ENCODE data around the gene ARSG. TPM values are rescaled to one million over a fixed set of nuclear protein-coding genes. Genes with fewer than 3 reads are reported as not detected.

Gene ARSG
- total and polyA plus RNA-seq, 2 of the 13 experiments (the other 11 are each of a cell fraction or from before 2014, with no cell fraction given) = 3.7 to 15.2 TPM

DNA sequence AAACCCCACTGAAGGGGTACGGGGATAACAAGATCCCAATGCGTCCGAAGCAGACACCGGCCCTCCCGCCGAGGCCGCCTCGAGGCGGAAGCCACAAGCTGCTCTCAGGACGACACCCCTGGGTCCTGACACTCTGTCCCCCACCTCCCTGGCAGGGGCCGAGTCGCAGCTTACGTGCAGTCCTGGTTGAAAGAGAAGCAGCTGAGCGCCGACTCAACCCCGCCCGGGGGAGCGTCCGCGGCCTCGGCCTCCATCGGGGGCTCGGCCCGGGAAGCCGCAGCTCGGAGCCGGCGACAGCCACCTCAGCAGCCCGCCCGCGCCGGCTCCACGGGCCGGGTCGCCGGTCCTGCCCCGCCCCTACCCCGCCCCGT is 165.9 kb downstream of the ARSG start, which contains the start of gene WIPI1 (continued):
- TF ChIP-seq GLI4 (CRISPR knock-in tag; IDR thresholded peaks at IDR 0.05; ENCODE audit: borderline replicate concordance) (no peak), SCMH1 (CRISPR knock-in tag; IDR thresholded peaks at IDR 0.05; ENCODE audit: borderline replicate concordance) (no peak), ISX (CRISPR knock-in tag; conservative IDR thresholded peaks at IDR 0.05) (no peak), FOXP1 (IDR thresholded peaks at IDR 0.05) (no peak), FOXP1 (CRISPR knock-in tag; IDR thresholded peaks at IDR 0.05) (no peak), ZNF33B (CRISPR knock-in tag; IDR thresholded peaks at IDR 0.05) (no peak), SOX5 (CRISPR knock-in tag; IDR thresholded peaks at IDR 0.05; ENCODE audit: borderline replicate concordance) (no peak), KDM5B (CRISPR knock-in tag; IDR thresholded peaks at IDR 0.05; ENCODE audit: borderline replicate concordance) (peak; percentile 72), GABPB1 (CRISPR knock-in tag; IDR thresholded peaks at IDR 0.05) (peak; percentile 37; the same call in 1 of the 2 replicates), ZFP41 (CRISPR knock-in tag; IDR thresholded peaks at IDR 0.05; ENCODE audit: borderline replicate concordance) (0 out of 2 replicates have a peak, but pooled peaks have one; percentile 73), MTF2 (CRISPR knock-in tag; IDR thresholded peaks at IDR 0.05; ENCODE audit: borderline replicate concordance) (no peak; the same call in 1 of the 2 replicates), ATF7-NPFF (CRISPR knock-in tag; IDR thresholded peaks at IDR 0.05; ENCODE audit: low read depth) (no peak), ZZZ3 (CRISPR knock-in tag; IDR thresholded peaks at IDR 0.05; ENCODE audit: borderline replicate concordance) (no peak), ZNF780A (CRISPR knock-in tag; IDR thresholded peaks at IDR 0.05) (no peak), JUND (CRISPR knock-in tag; IDR thresholded peaks at IDR 0.05) (0 out of 2 replicates have a peak, but pooled peaks have one; percentile 38), ZSCAN31 (CRISPR knock-in tag; IDR thresholded peaks at IDR 0.05; ENCODE audit: low read depth) (peak; percentile 73; the same call in 1 of the 2 replicates), HDAC6 (IDR thresholded peaks at IDR 0.05; ENCODE audit: low read depth, low read length) (no peak), SMAD1 (CRISPR knock-in tag; IDR thresholded peaks at IDR 0.05; ENCODE audit: borderline replicate concordance, low read depth) (no peak; the same call in 1 of the 2 replicates), CREM (IDR thresholded peaks at IDR 0.05) (no peak), CREM (CRISPR knock-in tag; IDR thresholded peaks at IDR 0.05) (no peak), DNMT1 (CRISPR knock-in tag; IDR thresholded peaks at IDR 0.05) (peak; percentile 31; the same call in 1 of the 2 replicates), ATF7 (IDR thresholded peaks at IDR 0.05) (no peak), ATF7 (CRISPR knock-in tag; IDR thresholded peaks at IDR 0.05) (no peak), SOX6 (IDR thresholded peaks at IDR 0.05) (no peak), SOX6 (CRISPR knock-in tag; IDR thresholded peaks at IDR 0.05) (no peak), MAZ (IDR thresholded peaks at IDR 0.05; ENCODE audit: borderline replicate concordance, low read depth, low read length) (no peak), MAZ (CRISPR knock-in tag; IDR thresholded peaks at IDR 0.05; ENCODE audit: low read depth) (no peak; the same call in 1 of the 2 replicates), ISL2 (CRISPR knock-in tag; IDR thresholded peaks at IDR 0.05) (no peak), SNRNP70 (IDR thresholded peaks at IDR 0.05; ENCODE audit: low read depth, low read length) (no peak), ZNF772 (CRISPR knock-in tag; IDR thresholded peaks at IDR 0.05) (peak; percentile 45; the same call in 1 of the 2 replicates)
- TF ChIP-seq, protein P1, sequence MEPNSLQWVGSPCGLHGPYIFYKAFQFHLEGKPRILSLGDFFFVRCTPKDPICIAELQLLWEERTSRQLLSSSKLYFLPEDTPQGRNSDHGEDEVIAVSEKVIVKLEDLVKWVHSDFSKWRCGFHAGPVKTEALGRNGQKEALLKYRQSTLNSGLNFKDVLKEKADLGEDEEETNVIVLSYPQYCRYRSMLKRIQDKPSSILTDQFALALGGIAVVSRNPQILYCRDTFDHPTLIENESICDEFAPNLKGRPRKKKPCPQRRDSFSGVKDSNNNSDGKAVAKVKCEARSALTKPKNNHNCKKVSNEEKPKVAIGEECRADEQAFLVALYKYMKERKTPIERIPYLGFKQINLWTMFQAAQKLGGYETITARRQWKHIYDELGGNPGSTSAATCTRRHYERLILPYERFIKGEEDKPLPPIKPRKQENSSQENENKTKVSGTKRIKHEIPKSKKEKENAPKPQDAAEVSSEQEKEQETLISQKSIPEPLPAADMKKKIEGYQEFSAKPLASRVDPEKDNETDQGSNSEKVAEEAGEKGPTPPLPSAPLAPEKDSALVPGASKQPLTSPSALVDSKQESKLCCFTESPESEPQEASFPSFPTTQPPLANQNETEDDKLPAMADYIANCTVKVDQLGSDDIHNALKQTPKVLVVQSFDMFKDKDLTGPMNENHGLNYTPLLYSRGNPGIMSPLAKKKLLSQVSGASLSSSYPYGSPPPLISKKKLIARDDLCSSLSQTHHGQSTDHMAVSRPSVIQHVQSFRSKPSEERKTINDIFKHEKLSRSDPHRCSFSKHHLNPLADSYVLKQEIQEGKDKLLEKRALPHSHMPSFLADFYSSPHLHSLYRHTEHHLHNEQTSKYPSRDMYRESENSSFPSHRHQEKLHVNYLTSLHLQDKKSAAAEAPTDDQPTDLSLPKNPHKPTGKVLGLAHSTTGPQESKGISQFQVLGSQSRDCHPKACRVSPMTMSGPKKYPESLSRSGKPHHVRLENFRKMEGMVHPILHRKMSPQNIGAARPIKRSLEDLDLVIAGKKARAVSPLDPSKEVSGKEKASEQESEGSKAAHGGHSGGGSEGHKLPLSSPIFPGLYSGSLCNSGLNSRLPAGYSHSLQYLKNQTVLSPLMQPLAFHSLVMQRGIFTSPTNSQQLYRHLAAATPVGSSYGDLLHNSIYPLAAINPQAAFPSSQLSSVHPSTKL (CRISPR knock-in tag; IDR thresholded peaks at IDR 0.05) = no peak
- TF ChIP-seq, protein P2, sequence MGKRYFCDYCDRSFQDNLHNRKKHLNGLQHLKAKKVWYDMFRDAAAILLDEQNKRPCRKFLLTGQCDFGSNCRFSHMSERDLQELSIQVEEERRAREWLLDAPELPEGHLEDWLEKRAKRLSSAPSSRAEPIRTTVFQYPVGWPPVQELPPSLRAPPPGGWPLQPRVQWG (CRISPR knock-in tag; IDR thresholded peaks at IDR 0.05; ENCODE audit: borderline replicate concordance, low read depth) = no peak
